ENCODE results near the gene SLC2A8.
A peak's percentile ranks its signal among the peaks of the same experiment; 100 is the strongest.

Gene SLC2A8

GRCh38 chr9:127399736-127400269 lies 2.8 kb downstream of the SLC2A8 start:
- DNase-seq (ENCODE audit: insufficient read length, low spot score) = no peak
- no peak for FAIRE-seq

- DNase-seq (ENCODE audit: insufficient read length, low spot score) (no peak), FAIRE-seq (peak; percentile 42)
Observed at GRCh38 chr9:127402401-127403090, 5.6 kb downstream of the SLC2A8 start.

- no peak for FAIRE-seq
- no peak for DNase-seq (ENCODE audit: insufficient read length, low spot score)
Observed at GRCh38 chr9:127403507-127404192, 6.7 kb downstream of the SLC2A8 start.

- DNase-seq (ENCODE audit: insufficient read length, low spot score) = no peak
- FAIRE-seq = no peak
Observed at GRCh38 chr9:127404631-127405030, 7.7 kb downstream of the SLC2A8 start.

- DNase-seq (ENCODE audit: insufficient read length, low spot score) (no peak), FAIRE-seq (no peak)
Observed at GRCh38 chr9:127405344-127406125, 8.6 kb downstream of the SLC2A8 start.

- DNase-seq (ENCODE audit: insufficient read length, low spot score) (no peak), FAIRE-seq (no peak)
Observed at GRCh38 chr9:127406799-127407491, 10.0 kb downstream of the SLC2A8 start.

GRCh38 chr9:127407492-127407843 lies 10.5 kb downstream of the SLC2A8 start:
- FAIRE-seq (no peak), DNase-seq (ENCODE audit: insufficient read length, low spot score) (no peak)

- DNase-seq (ENCODE audit: insufficient read length, low spot score) = no peak
- no peak for FAIRE-seq
Observed at GRCh38 chr9:127411122-127411521, 14.2 kb downstream of the SLC2A8 start.

- FAIRE-seq (no peak), DNase-seq (ENCODE audit: insufficient read length, low spot score) (no peak)
Observed at GRCh38 chr9:127415141-127415540, 18.2 kb downstream of the SLC2A8 start.

GRCh38 chr9:127415657-127416056 lies 18.7 kb downstream of the SLC2A8 start:
- FAIRE-seq (no peak), DNase-seq (ENCODE audit: insufficient read length, low spot score) (no peak)

- DNase-seq (ENCODE audit: insufficient read length, low spot score) (no peak), FAIRE-seq (no peak)
Observed at GRCh38 chr9:127417131-127418036, 20.4 kb downstream of the SLC2A8 start.

- no peak for FAIRE-seq
Observed at GRCh38 chr9:127418037-127418471, 21.1 kb downstream of the SLC2A8 start.

GRCh38 chr9:127419348-127419747 lies 22.4 kb downstream of the SLC2A8 start:
- DNase-seq (ENCODE audit: insufficient read length, low spot score) = no peak
- FAIRE-seq = no peak

More at GRCh38 chr9:127418037-127418471, 21.1 kb downstream of the SLC2A8 start:
- peak; percentile 48 for DNase-seq (ENCODE audit: insufficient read length, low spot score)

- FAIRE-seq (no peak), DNase-seq (ENCODE audit: insufficient read length, low spot score) (no peak)
Observed at GRCh38 chr9:127421057-127421456, 24.1 kb downstream of the SLC2A8 start.

- FAIRE-seq (no peak), DNase-seq (ENCODE audit: insufficient read length, low spot score) (no peak)
Observed at GRCh38 chr9:127422133-127422782, 25.3 kb downstream of the SLC2A8 start.

GRCh38 chr9:127422787-127423186 lies 25.8 kb downstream of the SLC2A8 start:
- no peak for FAIRE-seq
- no peak for DNase-seq (ENCODE audit: insufficient read length, low spot score)

- DNase-seq (ENCODE audit: insufficient read length, low spot score) (no peak), FAIRE-seq (no peak)
Observed at GRCh38 chr9:127423476-127423933, 26.5 kb downstream of the SLC2A8 start.

- DNase-seq (ENCODE audit: insufficient read length, low spot score) (peak; percentile 95), FAIRE-seq (no peak)
Observed at GRCh38 chr9:127423934-127424675, 27.1 kb downstream of the SLC2A8 start, which contains the start of gene ZNF79. TSS of gene ZNF79 (plus strand) at chr9:127424382. CDS start at chr9:127424788, 406 bp downstream.
